IMR-90 (cell line): ENCODE measurements around the gene L3HYPDH.

Experiments used
- CEBPB ChIP-seq: IDR thresholded peaks from 2 replicates; pipeline ENCODE4 v1.6.1; 2012; ENCODE audit warnings: low read depth, low read length, improper control_type of control experiment
- CHD1 ChIP-seq: IDR thresholded peaks from 2 replicates; pipeline ENCODE4 v1.6.1; 2012; ENCODE audit warnings: low read depth, low read length, improper control_type of control experiment
- FOS ChIP-seq: fragments of 150-350 bp; IDR thresholded peaks from 2 replicates; pipeline ENCODE4 v1.6.1; 2016; ENCODE audit warnings: low read depth, low read length
- MAZ ChIP-seq: IDR thresholded peaks from 2 replicates; pipeline ENCODE4 v1.6.1; 2012; ENCODE audit warnings: low read depth, mild to moderate bottlenecking, low read length, improper control_type of control experiment, moderate library complexity, borderline replicate concordance
- POLR2A ChIP-seq: IDR thresholded peaks from 2 replicates; pipeline ENCODE4 v1.6.1; 2012; ENCODE audit warnings: mild to moderate bottlenecking, low read depth, low read length
- RAD21 ChIP-seq: IDR thresholded peaks from 2 replicates; pipeline ENCODE4 v1.6.1; 2012; ENCODE audit warnings: low read length, improper control_type of control experiment
- RCOR1 ChIP-seq: IDR thresholded peaks from 2 replicates; pipeline ENCODE4 v1.6.1; 2012; ENCODE audit warnings: mild to moderate bottlenecking, low read length, improper control_type of control experiment; ENCODE audit not compliant: insufficient replicate concordance
- RFX5 ChIP-seq: IDR thresholded peaks from 2 replicates; pipeline ENCODE4 v1.8.0; 2012; ENCODE audit warnings: low read depth, mild to moderate bottlenecking, low read length, moderate library complexity
- TF ChIP-seq, protein P1 (sequence below): conservative IDR thresholded peaks from 2 replicates; pipeline ENCODE4 v1.5.1; 2012; ENCODE audit warnings: mild to moderate bottlenecking, low read depth, low read length, improper control_type of control experiment
- TF ChIP-seq, protein P2 (sequence below): fragments of 150-350 bp; IDR thresholded peaks from 2 replicates; pipeline ENCODE4 v1.6.1; 2017; ENCODE audit warnings: mild to moderate bottlenecking, antibody characterized with exemption, low read length, low read depth

DNA sequence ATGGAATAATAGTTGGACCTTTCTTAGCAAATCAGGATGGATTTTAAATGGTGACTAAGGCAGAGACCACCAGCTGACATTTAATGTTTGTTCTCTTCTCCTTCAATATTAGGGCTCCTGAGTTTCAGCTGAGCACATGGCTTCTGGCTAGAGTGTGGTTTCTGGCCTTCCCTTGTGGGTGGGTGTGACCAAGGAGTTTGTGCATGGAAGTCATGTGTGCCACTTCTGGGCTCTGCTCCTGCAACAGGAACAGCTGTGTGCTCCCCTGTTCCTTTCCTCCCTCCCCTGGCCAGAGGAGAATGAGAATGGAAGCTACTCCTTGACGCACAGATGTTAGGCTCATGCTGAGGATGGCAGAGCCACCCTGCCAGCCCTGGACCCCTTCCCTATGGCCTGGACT lies 48.2 kb upstream of the L3HYPDH start:
- TF ChIP-seq, protein P1, sequence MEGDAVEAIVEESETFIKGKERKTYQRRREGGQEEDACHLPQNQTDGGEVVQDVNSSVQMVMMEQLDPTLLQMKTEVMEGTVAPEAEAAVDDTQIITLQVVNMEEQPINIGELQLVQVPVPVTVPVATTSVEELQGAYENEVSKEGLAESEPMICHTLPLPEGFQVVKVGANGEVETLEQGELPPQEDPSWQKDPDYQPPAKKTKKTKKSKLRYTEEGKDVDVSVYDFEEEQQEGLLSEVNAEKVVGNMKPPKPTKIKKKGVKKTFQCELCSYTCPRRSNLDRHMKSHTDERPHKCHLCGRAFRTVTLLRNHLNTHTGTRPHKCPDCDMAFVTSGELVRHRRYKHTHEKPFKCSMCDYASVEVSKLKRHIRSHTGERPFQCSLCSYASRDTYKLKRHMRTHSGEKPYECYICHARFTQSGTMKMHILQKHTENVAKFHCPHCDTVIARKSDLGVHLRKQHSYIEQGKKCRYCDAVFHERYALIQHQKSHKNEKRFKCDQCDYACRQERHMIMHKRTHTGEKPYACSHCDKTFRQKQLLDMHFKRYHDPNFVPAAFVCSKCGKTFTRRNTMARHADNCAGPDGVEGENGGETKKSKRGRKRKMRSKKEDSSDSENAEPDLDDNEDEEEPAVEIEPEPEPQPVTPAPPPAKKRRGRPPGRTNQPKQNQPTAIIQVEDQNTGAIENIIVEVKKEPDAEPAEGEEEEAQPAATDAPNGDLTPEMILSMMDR: no peak
- TF ChIP-seq POLR2A (no peak), RAD21 (no peak), CHD1 (no peak), FOS (no peak), RFX5 (no peak), CEBPB (no peak), MAZ (no peak), RCOR1 (no peak)
- TF ChIP-seq, protein P2, sequence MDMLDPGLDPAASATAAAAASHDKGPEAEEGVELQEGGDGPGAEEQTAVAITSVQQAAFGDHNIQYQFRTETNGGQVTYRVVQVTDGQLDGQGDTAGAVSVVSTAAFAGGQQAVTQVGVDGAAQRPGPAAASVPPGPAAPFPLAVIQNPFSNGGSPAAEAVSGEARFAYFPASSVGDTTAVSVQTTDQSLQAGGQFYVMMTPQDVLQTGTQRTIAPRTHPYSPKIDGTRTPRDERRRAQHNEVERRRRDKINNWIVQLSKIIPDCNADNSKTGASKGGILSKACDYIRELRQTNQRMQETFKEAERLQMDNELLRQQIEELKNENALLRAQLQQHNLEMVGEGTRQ: no peak
